Gastroesophageal sphincter (tissue), 4 donors: ENCODE measurements around the gene ASB12. TPM values are rescaled to one million over a fixed set of nuclear protein-coding genes. Genes with fewer than 3 reads are reported as not detected.

ENCODE experiments used
- ATAC-seq: fragments of 150-250 bp; one replicate; pipeline ENCODE4 v1.9.1; 2016; ENCODE audit warnings: mild to moderate bottlenecking, moderate library complexity
- H3K27ac ChIP-seq, 4 donors: fragments of 200-600 bp; sonication (generic) in 3 of 4; 1 replicate in 3 of 4; 2 replicates in 1 of 4; pipeline ENCODE4 v1.5.1; 2016 to 2019
- H3K27me3 ChIP-seq: fragments of 200-600 bp; sonication (generic); one replicate; pipeline ENCODE4 v1.5.1; 2019
- H3K36me3 ChIP-seq, 2 donors: fragments of 200-600 bp; sonication (generic); one replicate each; pipeline ENCODE4 v1.5.1; 2019; ENCODE audit warnings: control low read depth in 1 of 2
- H3K4me1 ChIP-seq, 3 donors: fragments of 200-600 bp; sonication (generic); 1 replicate in 2 of 3; 2 replicates in 1 of 3; pipeline ENCODE4 v1.5.1; 2016 to 2019; ENCODE audit warnings: control low read depth in 2 of 3
- H3K4me3 ChIP-seq, 2 donors: fragments of 200-600 bp; sonication (generic); one replicate each; pipeline ENCODE4 v1.5.1; 2019; ENCODE audit warnings: mild to moderate bottlenecking in 1 of 2, moderate library complexity in 1 of 2
- H3K9me3 ChIP-seq, 3 donors: fragments of 200-600 bp; sonication (generic); one replicate each; pipeline ENCODE4 v1.5.1; 2017 to 2019; ENCODE audit warnings: control low read depth in 2 of 3
- CTCF ChIP-seq, 4 experiments: fragments of 200-600 bp in 2 of 4; fragments of 450-650 bp in 2 of 4; sonication (generic) in 1 of 4; IDR thresholded peaks; one replicate each; pipeline ENCODE4 v1.5.1; 2017 to 2019; ENCODE audit warnings: antibody characterized with exemption in 4 of 4, mild to moderate bottlenecking in 2 of 4, moderate library complexity in 2 of 4
- EP300 ChIP-seq: sonication (generic); formaldehyde crosslinking; IDR thresholded peaks from one replicate; pipeline ENCODE4 v1.6.1; 2017; ENCODE audit warnings: antibody characterized with exemption, mild to moderate bottlenecking
- POLR2A ChIP-seq, 2 donors: fragments of 450-650 bp; IDR thresholded peaks; one replicate each; pipeline ENCODE4 v1.6.1; 2017; ENCODE audit warnings: antibody characterized with exemption in 2 of 2, mild to moderate bottlenecking in 2 of 2, moderate library complexity in 1 of 2
- POLR2AphosphoS5 ChIP-seq: sonication (generic); formaldehyde crosslinking; IDR thresholded peaks from one replicate; pipeline ENCODE4 v1.6.1; 2017; ENCODE audit warnings: antibody characterized with exemption
- WGBS, 2 donors: methylation state at CpG; one replicate each; pipeline ENCODE4 v1.1.5; 2018; ENCODE audit warnings: low coverage in 1 of 2; 5-methylcytosine and 5-hydroxymethylcytosine counted together
- small RNA-seq, 4 donors: library from RNA; depleted of rRNA; stranded (forward); fragments of <200 nt; gene quantifications; one replicate each; pipeline ENCODE3, GENCODE V24; 2016
- total RNA-seq, 4 donors: library from RNA; depleted of rRNA; stranded (reverse); fragments of >200 nt; gene quantifications; one replicate each; pipeline ENCODE4 v1.1.0, GENCODE V29; 2016

ASB12 gene
- total RNA-seq, 4 donors from 2014 or later = not detected

- Histone ChIP-seq H3K9me3 (no peaks in the 10 kb centered on the region), H3K27ac (no peak overlapping the region), H3K4me3 (no peak overlapping the region), H3K27me3 (no peaks in the 10 kb centered on the region), H3K4me1 (no peaks in the 10 kb centered on the region), H3K36me3 (peaks cover 0 to 33% of the 10 kb centered on the region in 2 donors)
- ATAC-seq = no peak
- TF ChIP-seq EP300 (no peak), POLR2AphosphoS5 (no peak)
Measured at GRCh38 chrX:64187762-64188150, 42.7 kb downstream of the ASB12 start.

- Histone ChIP-seq H3K9me3 (no peaks in the 10 kb centered on the region), H3K4me3 (no peak overlapping the region), H3K4me1 (no peaks in the 10 kb centered on the region), H3K36me3 (peaks cover 0 to 27% of the 10 kb centered on the region in 2 donors), H3K27ac (no peak overlapping the region), H3K27me3 (no peaks in the 10 kb centered on the region)
- no peak for ATAC-seq
- WGBS, 2 donors = 20% methylated on average over 1 of the region's 1 CpG; no CpG with 5 or more reads in 1 of the 2 donors
- TF ChIP-seq POLR2AphosphoS5 = no peak
- TF ChIP-seq CTCF (IDR thresholded peaks at IDR 0.05) = no peak
- TF ChIP-seq EP300 = no peak
- TF ChIP-seq POLR2A (IDR thresholded peaks at IDR 0.05) = no peak
Measured at GRCh38 chrX:64186974-64187761, 43.2 kb downstream of the ASB12 start.

DNA sequence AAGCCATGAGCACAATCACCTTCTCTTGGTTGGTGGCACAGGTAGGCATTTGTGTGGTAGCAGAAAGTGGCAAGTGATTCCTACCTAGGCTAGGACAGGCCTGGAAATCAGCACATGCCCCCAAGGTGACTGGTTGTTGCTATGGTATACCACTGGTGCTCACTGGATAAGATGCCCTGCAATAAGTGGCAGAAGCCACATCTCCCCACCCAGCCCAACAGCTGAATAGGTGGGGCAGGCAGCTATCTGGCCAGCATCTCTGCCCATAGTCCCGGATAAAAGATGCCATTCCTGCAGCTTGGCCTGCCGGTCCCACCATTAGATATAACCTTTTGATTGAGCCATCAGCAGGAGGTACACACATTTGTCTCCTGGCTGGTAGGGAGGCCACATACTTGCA, 46.0 kb downstream of the ASB12 start:
- no peak for TF ChIP-seq CTCF (IDR thresholded peaks at IDR 0.05)
- no peak for TF ChIP-seq EP300
- TF ChIP-seq POLR2A (IDR thresholded peaks at IDR 0.05) = no peak
- no peak for TF ChIP-seq POLR2AphosphoS5
- ATAC-seq = no peak
- 100% methylated on average over 2 of the region's 2 CpGs; no CpG with 5 or more reads in 1 of the 2 donors for WGBS, 2 donors
- H3K27ac ChIP-seq = no peak overlapping the region
- no peaks in the 10 kb centered on the region for H3K36me3 ChIP-seq
- no peaks in the 10 kb centered on the region for H3K9me3 ChIP-seq
- H3K27me3 ChIP-seq = no peaks in the 10 kb centered on the region
- no peak overlapping the region for H3K4me3 ChIP-seq
- H3K4me1 ChIP-seq = no peaks in the 10 kb centered on the region

DNA sequence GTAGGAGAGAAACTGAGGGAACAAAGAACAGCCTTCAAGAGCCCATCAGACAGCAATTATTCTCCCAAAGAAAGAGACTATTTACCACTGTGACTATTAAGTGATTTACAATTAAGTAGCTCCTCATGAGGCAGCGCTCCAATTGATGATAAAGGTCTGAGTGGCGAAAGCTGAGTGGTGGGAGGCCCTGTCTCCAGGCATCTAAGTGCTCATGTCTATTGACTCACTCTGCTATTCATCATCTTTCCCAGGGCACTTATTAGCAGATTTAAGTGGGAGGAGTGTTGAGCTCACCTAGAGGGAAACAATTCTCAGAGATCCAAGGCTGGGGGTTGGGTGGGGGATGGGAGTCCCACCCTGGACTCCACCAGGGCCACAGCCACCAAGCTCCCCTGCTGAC, 48.2 kb downstream of the ASB12 start:
- Histone ChIP-seq H3K27me3 (no peaks in the 10 kb centered on the region), H3K4me1 (no peaks in the 10 kb centered on the region), H3K4me3 (no peak overlapping the region), H3K9me3 (no peaks in the 10 kb centered on the region), H3K36me3 (no peaks in the 10 kb centered on the region), H3K27ac (no peak overlapping the region)
- no peak for TF ChIP-seq POLR2A (IDR thresholded peaks at IDR 0.05)
- no peak for TF ChIP-seq CTCF (IDR thresholded peaks at IDR 0.05)
- no peak for TF ChIP-seq EP300
- TF ChIP-seq POLR2AphosphoS5 = no peak
- WGBS, 2 donors = 60 to 92% methylated on average over 2 of the region's 2 CpGs
- ATAC-seq = no peak

DNA sequence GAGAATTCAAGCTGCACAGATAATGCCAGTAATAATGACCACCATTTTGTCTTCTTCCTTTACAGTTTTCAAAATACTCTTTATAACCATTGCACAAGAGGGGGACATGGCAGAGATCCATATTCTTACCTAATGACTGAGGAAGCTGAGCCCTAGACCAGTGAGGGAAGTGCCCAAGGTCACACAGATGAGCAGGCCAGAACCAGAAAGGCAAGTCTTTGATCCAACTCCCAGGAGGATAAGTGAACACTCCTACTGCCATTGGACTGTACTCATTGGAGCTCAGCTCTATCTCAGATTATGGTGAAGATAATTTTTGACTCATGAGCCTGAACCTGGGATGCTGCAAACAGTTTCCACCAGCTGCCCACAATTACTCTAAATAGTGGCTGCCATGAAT, 53.5 kb downstream of the ASB12 start:
- Histone ChIP-seq H3K4me3 (no peak overlapping the region), H3K27me3 (no peaks in the 10 kb centered on the region), H3K36me3 (no peaks in the 10 kb centered on the region), H3K27ac (no peak overlapping the region), H3K9me3 (no peaks in the 10 kb centered on the region), H3K4me1 (no peaks in the 10 kb centered on the region)
- ATAC-seq = no peak
- TF ChIP-seq EP300 (no peak), POLR2AphosphoS5 (no peak), POLR2A (IDR thresholded peaks at IDR 0.05) (no peak), CTCF (IDR thresholded peaks at IDR 0.05) (no peak)

Small RNA genes lying within 50 kb of the gene (small RNA-seq; reads per million reads assigned to genes)
- 0 reads per million in 4 donors for gene RN7SL799P

Other genes with a start within 250 kb of the ASB12 start
- gene AMER1, start 24.9 kb downstream of the ASB12 start, total RNA-seq = 1 to 10 TPM; 3.4 to 9.5 (median 7.2) TPM
- gene MTMR8, start 164.8 kb upstream of the ASB12 start, total RNA-seq = 10 to 100 TPM in 1 of 4 donors, 1 to 10 TPM in 3; 2.3 to 10.7 (median 4.6) TPM